ENCODE results near the gene FRG2C.
"Not testable (repeated sequence)": the region's sequence is repeated elsewhere in the genome, so short reads cannot be mapped to it uniquely, and the experiment has no call there.

FRG2C gene

DNA sequence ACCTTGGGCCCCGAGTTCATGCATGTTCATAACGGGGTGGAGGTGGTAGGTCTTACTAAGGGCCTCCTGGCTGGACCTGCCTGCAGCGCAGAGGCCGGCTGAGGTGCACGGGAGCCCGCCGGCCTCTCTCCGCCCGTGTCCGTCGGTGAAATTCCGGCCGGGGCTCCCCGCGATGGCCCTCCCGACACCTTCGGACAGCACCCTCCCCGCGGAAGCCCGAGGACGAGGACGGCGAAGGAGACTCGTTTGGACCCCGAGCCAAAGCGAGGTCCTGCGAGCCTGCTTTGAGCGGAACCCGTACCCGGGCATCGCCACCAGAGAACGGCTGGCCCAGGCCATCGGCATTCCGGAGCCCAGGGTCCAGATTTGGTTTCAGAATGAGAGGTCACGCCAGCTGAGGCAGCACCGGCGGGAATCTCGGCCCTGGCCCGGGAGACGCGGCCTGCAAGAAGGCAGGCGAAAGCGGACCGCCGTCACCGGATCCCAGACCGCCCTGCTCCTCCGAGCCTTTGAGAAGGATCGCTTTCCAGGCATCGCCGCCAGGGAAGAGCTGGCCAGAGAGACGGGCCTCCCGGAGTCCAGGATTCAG, 4.7 kb downstream of the FRG2C start:
- FAIRE-seq; DNase-seq (ENCODE audit: insufficient read length, low spot score): not testable (repeated sequence)

DNA sequence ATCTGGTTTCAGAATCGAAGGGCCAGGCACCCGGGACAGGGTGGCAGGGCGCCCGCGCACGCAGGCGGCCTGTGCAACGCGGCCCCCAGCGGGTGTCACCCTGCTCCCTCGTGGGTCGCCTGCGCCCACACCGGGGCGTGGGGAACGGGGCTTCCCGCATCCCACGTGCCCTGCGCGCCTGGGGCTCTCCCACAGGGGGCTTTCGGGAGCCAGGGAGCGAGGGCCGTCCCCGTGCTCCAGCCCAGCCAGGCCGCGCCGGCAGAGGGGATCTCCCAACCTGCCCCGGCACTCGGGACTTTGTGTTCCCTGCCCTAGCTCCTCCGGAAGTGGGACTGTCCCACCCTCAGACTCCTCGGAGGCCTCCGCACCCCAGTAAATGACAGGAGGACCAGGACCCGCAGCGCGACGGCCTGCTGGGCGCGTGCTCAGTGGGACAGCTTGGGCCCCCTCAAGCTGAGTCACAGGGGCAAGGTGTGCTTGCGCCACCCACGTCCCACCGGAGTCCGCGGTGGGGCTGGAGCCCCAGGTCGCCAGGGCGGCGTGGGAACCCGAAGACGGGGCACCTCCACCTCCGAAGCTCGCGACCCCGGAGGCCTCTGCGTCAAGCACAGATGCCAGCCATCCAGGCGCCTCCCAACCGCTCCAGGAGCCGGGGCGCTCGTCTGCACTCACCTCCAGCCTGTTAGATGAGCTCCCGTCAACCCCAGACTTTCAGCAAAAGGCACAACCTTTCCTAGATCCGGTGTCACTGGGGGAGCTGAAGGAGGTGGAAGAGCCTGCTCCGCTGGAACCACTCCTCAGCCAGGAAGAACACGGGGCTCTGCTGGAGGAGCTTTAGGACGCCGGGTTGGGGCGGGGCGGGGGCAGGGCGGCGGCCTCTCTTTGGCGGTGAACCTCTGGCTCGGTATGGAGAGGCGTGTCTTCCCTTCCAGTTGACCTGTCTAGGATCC, 5.5 kb downstream of the FRG2C start:
- DNase-seq (ENCODE audit: insufficient read length, low spot score); FAIRE-seq: not testable (repeated sequence)

- DNase-seq (ENCODE audit: insufficient read length, low spot score); FAIRE-seq: not testable (repeated sequence)
Measured at GRCh38 chr3:75670298-75671286, 6.5 kb downstream of the FRG2C start.

DNA sequence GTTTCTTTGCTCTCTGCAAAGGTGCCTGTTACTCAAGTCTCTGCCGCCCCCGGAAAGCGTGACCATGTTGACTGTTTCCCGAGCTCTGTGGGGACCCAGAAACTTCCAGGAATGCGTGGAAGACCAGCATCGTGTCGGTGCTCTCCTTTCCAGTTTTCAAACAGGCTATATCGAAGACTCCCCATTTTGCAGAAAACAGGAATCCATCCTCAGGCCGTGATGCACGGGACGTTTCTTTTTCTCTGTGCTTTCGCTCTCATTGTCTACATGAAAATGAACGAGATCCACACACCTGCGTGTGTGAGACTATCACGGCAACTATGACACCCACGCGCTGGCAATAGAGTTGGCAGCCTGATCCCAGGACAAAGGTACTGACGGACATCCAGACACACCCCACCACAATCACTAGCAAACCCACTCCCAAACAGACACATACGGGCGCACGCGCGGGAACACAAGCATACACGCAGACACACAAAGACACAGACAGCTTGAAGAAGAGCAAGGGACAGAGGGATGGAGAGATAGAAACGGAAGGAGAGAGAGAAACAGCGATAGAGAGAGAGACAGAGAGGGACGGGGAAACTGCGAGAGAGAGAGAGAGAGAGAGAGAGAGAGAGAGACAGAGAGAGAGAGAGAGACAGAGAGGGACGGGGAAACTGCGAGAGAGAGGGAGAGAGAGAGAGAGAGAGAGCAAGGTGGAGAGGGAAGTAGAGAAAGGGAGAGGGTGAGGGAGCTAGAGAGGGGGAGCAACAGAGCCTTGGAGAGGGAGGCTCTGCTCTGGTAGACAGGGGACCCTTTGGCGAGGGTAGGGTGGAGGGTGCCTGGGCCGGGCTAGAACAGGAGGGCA, 7.4 kb downstream of the FRG2C start:
- not testable (repeated sequence) for FAIRE-seq; DNase-seq (ENCODE audit: insufficient read length, low spot score)

DNA sequence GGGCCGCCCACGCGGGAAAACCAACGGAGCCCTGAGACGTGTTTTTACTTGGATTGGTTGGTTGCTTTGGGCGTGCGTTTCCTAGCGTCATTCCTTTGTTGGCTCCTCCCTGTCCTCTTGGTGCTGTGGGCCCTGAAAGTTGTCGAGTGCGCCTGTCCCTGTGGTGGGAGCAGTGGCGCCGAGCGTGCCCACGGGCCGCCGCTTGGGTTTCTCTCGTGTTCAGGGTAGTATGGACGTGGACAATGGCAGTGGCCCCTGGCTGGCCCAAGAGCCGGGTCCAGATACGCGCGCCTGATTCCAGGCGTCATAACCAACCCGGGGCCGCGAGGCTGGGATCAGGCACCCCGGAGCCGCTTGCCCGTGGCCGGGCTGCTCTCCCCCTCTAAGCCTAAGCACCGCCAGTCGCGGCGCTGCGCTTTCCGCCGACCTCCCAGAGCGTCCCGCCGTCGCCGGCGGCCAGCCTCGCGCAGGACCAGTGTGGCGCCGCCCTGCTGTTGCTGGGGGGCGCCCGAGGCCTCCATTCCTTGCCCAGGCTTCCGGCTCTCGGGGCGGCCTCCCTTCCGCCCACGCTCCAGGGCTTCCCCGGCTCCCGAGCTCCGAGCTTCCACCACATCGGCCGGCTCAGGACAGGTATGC, 8.1 kb downstream of the FRG2C start:
- FAIRE-seq; DNase-seq (ENCODE audit: insufficient read length, low spot score): not testable (repeated sequence)

DNA sequence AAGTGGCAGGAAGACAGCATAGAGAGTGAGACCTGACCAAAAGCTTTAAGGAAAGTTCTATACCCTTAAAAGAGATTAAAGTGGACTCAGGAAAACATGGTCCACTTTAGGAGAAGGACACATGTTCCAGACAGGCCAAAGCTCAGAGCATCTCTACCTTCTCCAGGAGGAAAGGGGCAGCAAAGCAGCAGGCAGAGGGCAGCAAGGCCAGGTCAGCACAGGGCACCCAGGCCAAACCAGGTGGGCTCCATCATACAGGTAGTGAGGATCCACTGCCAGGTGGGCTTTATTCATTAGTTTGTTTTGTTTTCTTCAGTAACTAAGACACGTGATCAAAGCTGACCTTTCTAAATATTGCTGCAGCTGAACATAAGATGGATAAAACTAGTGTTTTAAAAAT, 19.8 kb downstream of the FRG2C start:
- DNase-seq (ENCODE audit: insufficient read length, low spot score); FAIRE-seq: not testable (repeated sequence)

DNA sequence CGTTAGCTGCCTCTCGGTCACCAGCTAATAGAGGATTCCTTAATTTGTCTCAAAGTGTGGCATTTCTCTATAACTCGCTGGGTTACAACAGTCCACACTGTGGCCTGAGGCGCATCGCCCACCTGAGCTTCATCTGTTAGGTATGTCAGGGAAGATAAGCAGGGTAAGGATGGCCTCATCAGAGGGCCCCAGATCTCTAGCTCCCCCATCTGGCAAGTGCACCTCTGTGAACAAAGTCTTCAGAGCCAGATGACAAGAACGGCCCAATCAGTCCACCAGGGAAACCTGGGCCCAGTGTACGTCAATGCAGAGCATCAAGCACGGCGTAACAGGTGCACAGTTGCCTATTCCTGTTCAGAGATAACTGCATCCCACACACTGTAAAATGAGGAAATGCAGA, 23.2 kb downstream of the FRG2C start:
- DNase-seq (ENCODE audit: insufficient read length, low spot score) (no peak), FAIRE-seq (no peak)
- TF ChIP-seq POLR2A (IDR thresholded peaks at IDR 0.05; ENCODE audit: low read depth, low read length), result no peak

DNA sequence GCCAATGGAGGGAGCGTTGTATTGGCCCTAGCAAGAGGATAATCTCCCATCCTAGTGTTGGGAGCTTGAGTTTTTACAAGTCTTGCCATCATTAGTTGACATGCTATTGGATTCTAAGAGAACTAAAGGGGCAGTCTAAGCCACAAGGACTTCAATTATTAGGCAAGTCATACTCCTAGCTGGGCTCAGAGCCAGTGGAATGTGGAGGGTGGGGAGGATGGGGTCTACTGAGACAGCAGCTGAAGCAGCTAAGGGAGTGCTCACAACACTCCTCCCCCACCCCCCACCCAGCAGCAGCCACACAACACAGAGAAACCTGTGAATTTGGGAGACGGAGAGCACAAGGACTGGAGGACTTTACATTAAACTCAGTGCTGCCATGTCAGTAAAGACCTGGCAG, 27.9 kb downstream of the FRG2C start:
- TF ChIP-seq POLR2A (IDR thresholded peaks at IDR 0.05; ENCODE audit: low read depth, low read length), result no peak
- FAIRE-seq (no peak), DNase-seq (ENCODE audit: insufficient read length, low spot score) (no peak)

All from H54 (cell line).